GM23338 (cell line): ENCODE data around the gene RNF217. TPM values are rescaled to one million over a fixed set of nuclear protein-coding genes. Genes with fewer than 3 reads are reported as not detected.

Source experiments
- ATAC-seq: fragments of 200-7000 bp; cut with Tn5 transposase; 3 replicates; pipeline ENCODE4 v1.9.1; 2020
- DNase-seq: peaks from one replicate; pipeline ENCODE4 v3.0.0-alpha.2; 2015; ENCODE audit warnings: low spot score
- H2AFZ ChIP-seq: fragments of 200-600 bp; sonication (generic); 2 replicates; pipeline ENCODE4 v1.8.0; 2016; ENCODE audit warnings: antibody characterized with exemption, mild to moderate bottlenecking, moderate library complexity
- H3F3A ChIP-seq: fragments of 200-600 bp; sonication (generic); replicated peaks from 2 replicates; pipeline ENCODE4 v1.8.0; 2017; ENCODE audit warnings: antibody characterized with exemption, mixed run types, low read depth
- H3K27ac ChIP-seq: fragments of 200-600 bp; sonication (generic); 2 replicates; pipeline ENCODE4 v1.6.1; 2016; ENCODE audit warnings: low read depth
- H3K27me3 ChIP-seq: fragments of 200-600 bp; sonication (generic); 2 replicates; pipeline ENCODE4 v1.8.0; 2016; ENCODE audit warnings: mild to moderate bottlenecking, mixed run types, moderate library complexity; ENCODE audit not compliant: insufficient read depth
- H3K36me3 ChIP-seq: fragments of 200-600 bp; sonication (generic); 2 replicates; pipeline ENCODE4 v1.8.0; 2016; ENCODE audit warnings: mild to moderate bottlenecking; ENCODE audit not compliant: insufficient read depth
- H3K4me1 ChIP-seq: fragments of 200-600 bp; sonication (generic); 2 replicates; pipeline ENCODE4 v1.8.0; 2016; ENCODE audit warnings: mild to moderate bottlenecking, moderate library complexity; ENCODE audit not compliant: insufficient read depth
- H3K4me2 ChIP-seq: fragments of 200-600 bp; sonication (generic); 2 replicates; pipeline ENCODE4 v1.7.1; 2017; ENCODE audit warnings: mixed run types
- H3K4me3 ChIP-seq: fragments of 200-600 bp; sonication (generic); 2 replicates; pipeline ENCODE4 v1.6.1; 2016; ENCODE audit warnings: mixed run types
- H3K79me2 ChIP-seq: fragments of 200-600 bp; sonication (generic); replicated peaks from 2 replicates; pipeline ENCODE4 v1.8.0; 2017; ENCODE audit warnings: mild to moderate bottlenecking; ENCODE audit not compliant: insufficient read depth
- H3K9me2 ChIP-seq: fragments of 200-600 bp; sonication (generic); 2 replicates; pipeline ENCODE4 v1.8.0; 2017; ENCODE audit not compliant: insufficient read depth
- H4K20me1 ChIP-seq: fragments of 200-600 bp; sonication (generic); replicated peaks from 2 replicates; pipeline ENCODE4 v1.8.0; 2017; ENCODE audit warnings: mild to moderate bottlenecking; ENCODE audit not compliant: insufficient read depth
- H3K27ac Mint-ChIP-seq: 2 replicates; pipeline ENCODE4 v1.8.0; 2020; ENCODE audit warnings: inconsistent platforms, mild to moderate bottlenecking, moderate library complexity, mixed read lengths
- H3K27me3 Mint-ChIP-seq: 3 replicates; pipeline ENCODE4 v1.8.0; 2022; ENCODE audit warnings: low read depth, mild to moderate bottlenecking, moderate library complexity, mixed read lengths, inconsistent platforms; ENCODE audit not compliant: insufficient read depth, poor library complexity
- H3K36me3 Mint-ChIP-seq: 3 replicates; pipeline ENCODE4 v1.8.0; 2021; ENCODE audit warnings: low read depth, mild to moderate bottlenecking, inconsistent platforms, moderate library complexity, mixed read lengths
- H3K4me1 Mint-ChIP-seq: 3 replicates; pipeline ENCODE4 v1.8.0; 2020; ENCODE audit warnings: mild to moderate bottlenecking, inconsistent platforms, mixed read lengths
- H3K4me3 Mint-ChIP-seq: 3 replicates; pipeline ENCODE4 v1.8.0; 2021; ENCODE audit warnings: moderate library complexity, mild to moderate bottlenecking, inconsistent platforms, mixed read lengths
- H3K9me3 Mint-ChIP-seq: 3 replicates; pipeline ENCODE4 v1.8.0; 2020; ENCODE audit warnings: moderate library complexity, mild to moderate bottlenecking, inconsistent platforms, mixed read lengths
- CREB1 ChIP-seq: fragments of 250-450 bp; sonication (Bioruptor Pico); IDR thresholded peaks from 2 replicates; pipeline ENCODE4 v1.5.0; 2020; ENCODE audit warnings: low read depth, mild to moderate bottlenecking, moderate library complexity
- ETS1 ChIP-seq: IDR thresholded peaks from 2 replicates; pipeline ENCODE4 v1.6.1; 2016; ENCODE audit warnings: antibody characterized with exemption
- EZH2 ChIP-seq: fragments of 200-600 bp; sonication (generic); IDR thresholded peaks from one replicate; pipeline ENCODE4 v1.8.0; 2017; ENCODE audit warnings: antibody characterized with exemption, mild to moderate bottlenecking, low read depth; ENCODE audit not compliant: unreplicated experiment
- EZH2phosphoT487 ChIP-seq: fragments of 200-600 bp; sonication (generic); IDR thresholded peaks from one replicate; pipeline ENCODE4 v1.8.1; 2018; ENCODE audit warnings: antibody characterized with exemption; ENCODE audit not compliant: unreplicated experiment
- JUNB ChIP-seq: IDR thresholded peaks from one replicate; pipeline ENCODE4 v1.6.1; 2016; ENCODE audit warnings: antibody characterized with exemption; ENCODE audit not compliant: unreplicated experiment
- NANOG ChIP-seq: IDR thresholded peaks from 2 replicates; pipeline ENCODE4 v1.6.1; 2016; ENCODE audit warnings: antibody characterized with exemption, borderline replicate concordance
- POLR2AphosphoS5 ChIP-seq: IDR thresholded peaks from 2 replicates; pipeline ENCODE4 v1.6.1; 2016; ENCODE audit warnings: antibody characterized with exemption, low read depth
- STAT1 ChIP-seq: IDR thresholded peaks from one replicate; pipeline ENCODE4 v1.6.1; 2016; ENCODE audit warnings: antibody characterized with exemption; ENCODE audit not compliant: unreplicated experiment
- ZNF114 ChIP-seq: fragments of 250-450 bp; sonication (Bioruptor Pico); IDR thresholded peaks from 2 replicates; pipeline ENCODE4 v1.5.0; 2020; ENCODE audit warnings: mild to moderate bottlenecking, moderate library complexity
- ZNF331 ChIP-seq: fragments of 250-450 bp; sonication (Bioruptor Pico); IDR thresholded peaks from 2 replicates; pipeline ENCODE4 v1.5.0; 2020; ENCODE audit warnings: low read depth, mild to moderate bottlenecking, moderate library complexity
- ZNF462 ChIP-seq: fragments of 250-450 bp; sonication (Bioruptor Pico); IDR thresholded peaks from 2 replicates; pipeline ENCODE4 v1.5.0; 2020; ENCODE audit warnings: mild to moderate bottlenecking, moderate library complexity
- polyA plus RNA-seq: library from polyadenylated mRNA; unstranded; fragments of >200 nt; fragmentation: Nextera tagmentation; extraction: Ambion mirVana; gene quantifications from 2 replicates; pipeline ENCODE4 v1.2.1, GENCODE V29; 2016
- total RNA-seq: library from RNA; depleted of rRNA; stranded (reverse); fragments of >200 nt; shearing (Covaris generic); gene quantifications from 2 replicates; pipeline ENCODE4 v1.2.3, GENCODE V29; 2014
- TF ChIP-seq, protein P1 (sequence below): IDR thresholded peaks from one replicate; pipeline ENCODE4 v1.6.1; 2018; ENCODE audit warnings: antibody characterized with exemption; ENCODE audit not compliant: unreplicated experiment
- TF ChIP-seq, protein P2 (sequence below), 2 experiments: fragments of 200-600 bp in 1 of 2; sonication (generic) in 1 of 2; conservative IDR thresholded peaks; 2 replicates each; pipeline versions ENCODE4 v1.5.1 to v1.6.1; 2016 to 2017; ENCODE audit warnings: antibody characterized with exemption in 2 of 2, low read depth in 2 of 2, mild to moderate bottlenecking in 2 of 2, moderate library complexity in 1 of 2

Gene RNF217
- total and polyA plus RNA-seq, 2 experiments from 2014 or later, result 1.7 to 6.2 TPM

GRCh38 chr6:125004797-125005595, 42.8 kb downstream of the RNF217 start:
- Histone ChIP-seq H3K27ac (no peak overlapping the region), H2AFZ (no peak overlapping the region), H3K4me1 (no peaks in the 10 kb centered on the region), H3K36me3 (no peaks in the 10 kb centered on the region), H3K79me2 (no peaks in the 10 kb centered on the region), H3K4me3 (no peak overlapping the region), H3K9me2 (no peaks in the 10 kb centered on the region), H4K20me1 (no peaks in the 10 kb centered on the region), H3K27me3 (no peaks in the 10 kb centered on the region), H3K4me2 (no peak overlapping the region), H3F3A (no peaks in the 10 kb centered on the region)
- Mint-ChIP-seq H3K9me3 (peaks cover 3% of the 10 kb centered on the region; the same call in 1 of the 3 replicates), H3K36me3 (no peaks in the 10 kb centered on the region), H3K27me3 (peaks cover 6% of the 10 kb centered on the region), H3K4me3 (no peak overlapping the region), H3K27ac (no peak overlapping the region), H3K4me1 (peaks cover 11% of the 10 kb centered on the region)
- DNase-seq, result no peak
- TF ChIP-seq ZNF331 (CRISPR knock-in tag) (no peak), JUNB (no peak), CREB1 (CRISPR knock-in tag) (no peak), ETS1 (no peak), ZNF114 (CRISPR knock-in tag) (no peak), POLR2AphosphoS5 (no peak), ZNF462 (CRISPR knock-in tag) (no peak), NANOG (no peak), EZH2phosphoT487 (no peak), EZH2 (no peak), STAT1 (no peak)
- TF ChIP-seq, protein P1, sequence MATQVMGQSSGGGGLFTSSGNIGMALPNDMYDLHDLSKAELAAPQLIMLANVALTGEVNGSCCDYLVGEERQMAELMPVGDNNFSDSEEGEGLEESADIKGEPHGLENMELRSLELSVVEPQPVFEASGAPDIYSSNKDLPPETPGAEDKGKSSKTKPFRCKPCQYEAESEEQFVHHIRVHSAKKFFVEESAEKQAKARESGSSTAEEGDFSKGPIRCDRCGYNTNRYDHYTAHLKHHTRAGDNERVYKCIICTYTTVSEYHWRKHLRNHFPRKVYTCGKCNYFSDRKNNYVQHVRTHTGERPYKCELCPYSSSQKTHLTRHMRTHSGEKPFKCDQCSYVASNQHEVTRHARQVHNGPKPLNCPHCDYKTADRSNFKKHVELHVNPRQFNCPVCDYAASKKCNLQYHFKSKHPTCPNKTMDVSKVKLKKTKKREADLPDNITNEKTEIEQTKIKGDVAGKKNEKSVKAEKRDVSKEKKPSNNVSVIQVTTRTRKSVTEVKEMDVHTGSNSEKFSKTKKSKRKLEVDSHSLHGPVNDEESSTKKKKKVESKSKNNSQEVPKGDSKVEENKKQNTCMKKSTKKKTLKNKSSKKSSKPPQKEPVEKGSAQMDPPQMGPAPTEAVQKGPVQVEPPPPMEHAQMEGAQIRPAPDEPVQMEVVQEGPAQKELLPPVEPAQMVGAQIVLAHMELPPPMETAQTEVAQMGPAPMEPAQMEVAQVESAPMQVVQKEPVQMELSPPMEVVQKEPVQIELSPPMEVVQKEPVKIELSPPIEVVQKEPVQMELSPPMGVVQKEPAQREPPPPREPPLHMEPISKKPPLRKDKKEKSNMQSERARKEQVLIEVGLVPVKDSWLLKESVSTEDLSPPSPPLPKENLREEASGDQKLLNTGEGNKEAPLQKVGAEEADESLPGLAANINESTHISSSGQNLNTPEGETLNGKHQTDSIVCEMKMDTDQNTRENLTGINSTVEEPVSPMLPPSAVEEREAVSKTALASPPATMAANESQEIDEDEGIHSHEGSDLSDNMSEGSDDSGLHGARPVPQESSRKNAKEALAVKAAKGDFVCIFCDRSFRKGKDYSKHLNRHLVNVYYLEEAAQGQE, result no peak
- TF ChIP-seq, protein P2, sequence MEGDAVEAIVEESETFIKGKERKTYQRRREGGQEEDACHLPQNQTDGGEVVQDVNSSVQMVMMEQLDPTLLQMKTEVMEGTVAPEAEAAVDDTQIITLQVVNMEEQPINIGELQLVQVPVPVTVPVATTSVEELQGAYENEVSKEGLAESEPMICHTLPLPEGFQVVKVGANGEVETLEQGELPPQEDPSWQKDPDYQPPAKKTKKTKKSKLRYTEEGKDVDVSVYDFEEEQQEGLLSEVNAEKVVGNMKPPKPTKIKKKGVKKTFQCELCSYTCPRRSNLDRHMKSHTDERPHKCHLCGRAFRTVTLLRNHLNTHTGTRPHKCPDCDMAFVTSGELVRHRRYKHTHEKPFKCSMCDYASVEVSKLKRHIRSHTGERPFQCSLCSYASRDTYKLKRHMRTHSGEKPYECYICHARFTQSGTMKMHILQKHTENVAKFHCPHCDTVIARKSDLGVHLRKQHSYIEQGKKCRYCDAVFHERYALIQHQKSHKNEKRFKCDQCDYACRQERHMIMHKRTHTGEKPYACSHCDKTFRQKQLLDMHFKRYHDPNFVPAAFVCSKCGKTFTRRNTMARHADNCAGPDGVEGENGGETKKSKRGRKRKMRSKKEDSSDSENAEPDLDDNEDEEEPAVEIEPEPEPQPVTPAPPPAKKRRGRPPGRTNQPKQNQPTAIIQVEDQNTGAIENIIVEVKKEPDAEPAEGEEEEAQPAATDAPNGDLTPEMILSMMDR (conservative IDR thresholded peaks at IDR 0.05; ENCODE audit: low read depth in 2 of 2), result no peak
- ATAC-seq, result no peak
